Erythroblast (primary cell): Measurements from ENCODE around the gene SSBP3.
A peak's percentile ranks its signal among the peaks of the same experiment; 100 is the strongest.

Source experiments
- DNase-seq, 2 experiments: peaks; one replicate each; lab custom pipeline; 2025; lab: John Stamatoyannopoulos, UW
- GATA1 ChIP-seq: IDR thresholded peaks from 2 replicates; pipeline ENCODE4 v1.6.1; 2011; ENCODE audit warnings: low read depth, mild to moderate bottlenecking, control low read depth, low read length, moderate library complexity
- POLR2A ChIP-seq: IDR thresholded peaks from 2 replicates; pipeline ENCODE4 v1.6.1; 2011; ENCODE audit warnings: mild to moderate bottlenecking, low read length

Gene SSBP3

GRCh38 chr1:54376430-54377039 lies 29.7 kb downstream of the SSBP3 start:
- TF ChIP-seq POLR2A, result no peak
- no peak for TF ChIP-seq GATA1
- peak; percentile 73 to 74 for DNase-seq

- TF ChIP-seq GATA1 (no peak), POLR2A (no peak)
- DNase-seq, result peak; percentile 84 to 90
Measured at GRCh38 chr1:54375712-54376429, 30.3 kb downstream of the SSBP3 start.

DNA sequence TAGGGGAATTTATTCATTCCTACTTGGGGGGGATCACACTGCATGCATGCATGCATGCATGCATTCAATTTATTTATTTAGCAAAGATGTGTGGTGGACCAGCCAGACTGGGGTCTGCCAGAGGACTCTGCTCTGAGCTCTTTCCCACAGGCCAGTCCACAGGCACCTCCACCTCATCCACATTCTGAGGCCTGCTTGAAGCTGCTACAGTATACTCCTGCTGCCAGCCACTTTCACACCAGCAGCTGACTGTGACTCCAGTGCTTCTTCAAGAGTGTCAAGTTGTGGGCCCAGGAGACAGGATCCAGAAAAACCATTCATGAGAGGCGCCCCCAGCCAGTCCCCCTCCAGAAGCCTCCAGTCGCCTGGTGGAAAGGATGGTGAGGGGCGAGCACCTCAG lies 30.9 kb downstream of the SSBP3 start:
- TF ChIP-seq GATA1 (no peak), POLR2A (no peak)
- no peak for DNase-seq

- TF ChIP-seq POLR2A (no peak), GATA1 (no peak)
- DNase-seq, result no peak
Measured at GRCh38 chr1:54374766-54375165, 31.4 kb downstream of the SSBP3 start.

- no peak for TF ChIP-seq GATA1
- TF ChIP-seq POLR2A, result no peak
- no peak for DNase-seq
Measured at GRCh38 chr1:54372978-54373377, 33.2 kb downstream of the SSBP3 start.

DNA sequence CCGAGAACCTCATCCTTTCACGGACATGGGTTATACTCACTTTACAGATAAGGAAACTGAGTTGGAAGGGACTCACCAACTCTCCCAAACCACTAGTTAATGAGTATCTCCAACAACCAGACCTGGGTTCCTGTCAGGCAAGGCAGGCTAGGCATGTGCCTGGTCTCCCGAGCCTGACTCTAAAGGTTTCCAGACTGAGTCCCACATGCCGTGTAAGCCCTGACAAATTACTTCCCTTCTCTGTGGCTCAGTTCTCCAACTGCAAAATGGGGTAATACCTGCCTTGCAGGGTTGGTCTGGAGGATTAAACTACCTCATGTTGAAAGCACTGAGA lies 34.3 kb downstream of the SSBP3 start:
- TF ChIP-seq POLR2A, result no peak
- no peak for TF ChIP-seq GATA1
- no peak for DNase-seq

GRCh38 chr1:54371038-54371941 lies 34.9 kb downstream of the SSBP3 start:
- DNase-seq, result peak; percentile 66 to 76

GRCh38 chr1:54370287-54370989 lies 35.8 kb downstream of the SSBP3 start:
- TF ChIP-seq GATA1 (no peak), POLR2A (no peak)
- DNase-seq, result no peak

More at GRCh38 chr1:54371038-54371941, 34.9 kb downstream of the SSBP3 start:
- TF ChIP-seq POLR2A (no peak), GATA1 (no peak)

GRCh38 chr1:54367613-54368012 lies 38.6 kb downstream of the SSBP3 start:
- DNase-seq, result no peak
- TF ChIP-seq POLR2A (no peak), GATA1 (no peak)

DNA sequence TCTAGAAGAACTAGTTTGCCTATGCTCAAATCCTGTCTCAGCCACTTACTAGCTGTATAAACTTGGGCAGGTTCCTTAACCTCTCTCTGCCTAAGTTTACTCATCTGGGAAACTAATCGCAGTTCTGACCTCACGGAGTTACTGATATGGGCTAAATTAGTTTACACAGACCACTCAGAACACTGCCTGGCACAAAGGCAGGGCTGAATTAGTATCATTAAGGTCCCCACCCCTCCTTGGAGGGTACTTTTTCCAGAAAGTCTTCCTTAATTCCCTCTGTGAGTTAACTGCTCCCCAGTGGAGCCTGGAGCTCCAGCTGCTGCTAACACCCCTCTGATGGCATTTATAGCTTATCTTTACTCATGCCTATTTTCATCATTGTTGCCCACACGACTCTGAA lies 40.3 kb downstream of the SSBP3 start:
- DNase-seq, result no peak
- TF ChIP-seq GATA1 (no peak), POLR2A (no peak)

GRCh38 chr1:54365398-54365797 lies 40.8 kb downstream of the SSBP3 start:
- no peak for DNase-seq
- TF ChIP-seq POLR2A (no peak), GATA1 (no peak)

DNA sequence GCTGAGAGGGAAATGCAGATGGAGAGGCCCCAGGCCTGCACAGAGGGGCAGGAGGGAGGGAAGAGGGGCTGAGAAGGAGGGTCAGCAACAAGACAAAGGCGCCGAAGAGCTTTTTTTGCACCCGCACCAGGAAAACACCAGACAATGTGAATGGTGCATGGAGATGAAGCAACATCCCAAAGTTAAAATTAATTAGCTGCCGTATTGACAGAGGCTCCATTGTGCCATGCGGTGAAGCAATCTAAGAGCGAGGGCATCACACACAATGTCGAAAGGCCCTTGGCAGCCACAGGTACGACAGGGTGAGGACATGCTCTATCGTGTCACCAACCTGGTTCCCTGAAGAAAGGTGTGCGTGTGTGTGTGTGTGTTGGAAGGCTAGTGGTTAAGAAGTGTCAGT lies 41.2 kb downstream of the SSBP3 start:
- DNase-seq, result no peak
- no peak for TF ChIP-seq POLR2A
- no peak for TF ChIP-seq GATA1

DNA sequence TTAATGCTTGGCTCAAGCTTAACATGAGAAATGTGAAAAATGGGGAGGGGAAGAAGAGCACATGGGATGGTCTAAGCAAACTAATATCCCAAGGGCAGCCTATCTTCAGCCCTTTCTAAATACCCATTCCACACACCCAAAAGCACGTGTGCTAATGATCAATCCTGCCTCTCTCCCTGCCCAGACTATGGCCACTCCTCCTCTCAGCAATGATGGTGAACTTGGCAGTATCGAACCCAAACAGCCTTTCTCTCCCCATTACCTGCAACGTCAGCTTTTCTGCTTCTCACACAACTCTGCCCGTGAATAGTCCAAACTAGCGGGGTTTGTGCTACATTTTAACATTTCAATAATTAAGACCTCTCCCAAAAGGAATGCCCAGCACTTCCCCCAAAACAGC lies 41.6 kb downstream of the SSBP3 start:
- TF ChIP-seq GATA1 (no peak), POLR2A (no peak)
- DNase-seq, result no peak

DNA sequence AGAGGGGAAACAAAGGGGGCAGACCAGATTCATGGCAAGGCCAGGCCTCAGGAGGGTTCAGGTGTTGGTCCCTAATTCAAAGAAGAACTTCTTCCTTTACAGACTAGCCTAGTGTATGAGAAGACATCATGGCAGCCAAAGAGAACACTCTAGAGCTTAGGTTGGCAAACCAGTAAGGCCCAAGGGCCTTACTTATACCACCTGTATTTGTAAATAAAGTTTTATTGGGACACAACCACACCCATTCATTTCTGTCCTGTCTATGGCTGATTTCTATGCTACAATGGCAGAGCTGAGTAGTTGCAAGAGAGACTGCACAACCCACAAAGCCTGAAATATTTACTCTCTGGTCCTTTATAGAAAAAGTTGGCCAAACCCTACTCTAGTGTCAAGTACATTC lies 42.3 kb downstream of the SSBP3 start:
- DNase-seq, result no peak
- TF ChIP-seq POLR2A, result no peak
- TF ChIP-seq GATA1, result no peak
